Activated CD8-positive, alpha-beta T cell treated with anti-CD3 and anti-CD28 coated beads, Interleukin-2, amount 10 ng/mL, durations not matched to agents 7 days and 5 days (primary cell): ENCODE data around the gene GBGT1. TPM values are rescaled to one million over a fixed set of nuclear protein-coding genes. Genes with fewer than 3 reads are reported as not detected.
A peak's percentile ranks its signal among the peaks of the same experiment; 100 is the strongest.
"Not testable (repeated sequence)": the region's sequence is repeated elsewhere in the genome, so short reads cannot be mapped to it uniquely, and the experiment has no call there.

ENCODE experiments used
- ATAC-seq: fragments of 150-1000 bp; cut with Tn5 transposase; one replicate; pipeline ENCODE4 v1.10.0; 2021; ENCODE audit warnings: moderate library complexity
- CTCF ChIA-PET: fragments of 350-600 bp; sonication (Branson Sonifier 250); formaldehyde crosslinking; loops from one replicate; lab custom pipeline; 2021; ENCODE audit warnings: antibody characterized with exemption; lab: Charles Lee
- POLR2A ChIA-PET: fragments of 350-600 bp; sonication (Branson Sonifier 250); formaldehyde crosslinking; loops from one replicate; lab custom pipeline; 2021; ENCODE audit warnings: antibody characterized with exemption; lab: Charles Lee
- DNase-seq: peaks from one replicate; pipeline ENCODE4 v3.0.0-alpha.2; 2020
- H3K27ac Mint-ChIP-seq: one replicate; pipeline ENCODE4 v1.8.0; 2021; ENCODE audit warnings: mild to moderate bottlenecking, mixed read lengths
- H3K27me3 Mint-ChIP-seq: one replicate; pipeline ENCODE4 v1.8.0; 2021; ENCODE audit warnings: low read depth, mixed read lengths
- H3K36me3 Mint-ChIP-seq: one replicate; pipeline ENCODE4 v1.8.0; 2021; ENCODE audit warnings: low read depth, mixed read lengths
- H3K4me1 Mint-ChIP-seq: one replicate; pipeline ENCODE4 v1.8.0; 2021; ENCODE audit warnings: low read depth, mixed read lengths
- H3K4me3 Mint-ChIP-seq: one replicate; pipeline ENCODE4 v1.8.0; 2021; ENCODE audit warnings: mild to moderate bottlenecking, mixed read lengths
- H3K9me3 Mint-ChIP-seq: one replicate; pipeline ENCODE4 v1.8.0; 2022; ENCODE audit warnings: mixed read lengths; ENCODE audit not compliant: insufficient read depth
- total RNA-seq, 2 experiments: library from RNA; stranded (reverse); gene quantifications; one replicate each; pipeline ENCODE4 v1.2.3, GENCODE V29; 2021

Gene GBGT1
- total RNA-seq = 1 to 10 TPM; 3.1 to 4.1 TPM

GRCh38 chr9:133163504-133164172 lies at the start of gene GBGT1:
TSS of gene GBGT1 (minus strand) at chr9:133163914. CDS start at chr9:133162412, 1,502 bp downstream.
- Mint-ChIP-seq H3K27ac (no peak within 1 kb of the TSS), H3K4me3 (peak within 1 kb of the TSS; percentile 73), H3K4me1 (peaks cover 10% of the 10 kb centered on the region), H3K27me3 (peaks cover 8% of the 10 kb centered on the region), H3K9me3 (no peaks in the 10 kb centered on the region), H3K36me3 (no peaks in the 10 kb centered on the region)
- DNase-seq = peak; percentile 33
- ChIA-PET POLR2A (no interaction called here), CTCF (interaction anchor here (1.0 kb wide), 1 partner anchor 19 kb away, joined by 5 read pairs; no protein-coding TSS in a partner anchor)
- ATAC-seq = peak; percentile 71

GRCh38 chr9:133210609-133211008 lies 46.9 kb upstream of the GBGT1 start:
- H3K27ac Mint-ChIP-seq = no peak overlapping the region
- H3K4me3 Mint-ChIP-seq = no peak overlapping the region
- ChIA-PET CTCF (no interaction called here), POLR2A (no interaction called here)
- H3K4me1 Mint-ChIP-seq = no peaks in the 10 kb centered on the region
- H3K27me3 Mint-ChIP-seq = peaks cover 24% of the 10 kb centered on the region
- H3K9me3 Mint-ChIP-seq = no peaks in the 10 kb centered on the region
- no peaks in the 10 kb centered on the region for H3K36me3 Mint-ChIP-seq
- DNase-seq (no peak), ATAC-seq (no peak)

- Mint-ChIP-seq H3K36me3 (no peaks in the 10 kb centered on the region), H3K4me3 (no peak overlapping the region), H3K27ac (no peak overlapping the region), H3K4me1 (no peaks in the 10 kb centered on the region), H3K27me3 (peaks cover 21% of the 10 kb centered on the region), H3K9me3 (no peaks in the 10 kb centered on the region)
- CTCF ChIA-PET = no interaction called here
- no peak for DNase-seq
- POLR2A ChIA-PET = no interaction called here
- no peak for ATAC-seq
These were observed 46.5 kb upstream of the GBGT1 start for GRCh38 chr9:133210202-133210532.

- H3K27ac Mint-ChIP-seq, H3K36me3 Mint-ChIP-seq, H3K9me3 Mint-ChIP-seq, ATAC-seq, H3K4me1 Mint-ChIP-seq, POLR2A ChIA-PET, H3K4me3 Mint-ChIP-seq, DNase-seq, CTCF ChIA-PET: not testable (repeated sequence)
- peaks cover 17% of the 10 kb centered on the region for H3K27me3 Mint-ChIP-seq
These were observed 45.9 kb upstream of the GBGT1 start for GRCh38 chr9:133209327-133210201.

GRCh38 chr9:133208880-133209300 lies 45.2 kb upstream of the GBGT1 start, which contains the start of gene OBP2B:
TSS of gene OBP2B (minus strand) at chr9:133209250. CDS start at chr9:133209199, 51 bp downstream.
- H3K4me3 Mint-ChIP-seq, H3K27ac Mint-ChIP-seq, H3K9me3 Mint-ChIP-seq, DNase-seq, ATAC-seq, POLR2A ChIA-PET, H3K36me3 Mint-ChIP-seq, H3K4me1 Mint-ChIP-seq, CTCF ChIA-PET: not testable (repeated sequence)
- peaks cover 11% of the 10 kb centered on the region for H3K27me3 Mint-ChIP-seq

- H3K9me3 Mint-ChIP-seq, H3K4me3 Mint-ChIP-seq, H3K4me1 Mint-ChIP-seq, CTCF ChIA-PET, H3K27me3 Mint-ChIP-seq, DNase-seq, ATAC-seq, POLR2A ChIA-PET, H3K27ac Mint-ChIP-seq, H3K36me3 Mint-ChIP-seq: not testable (repeated sequence)
These were observed 44.6 kb upstream of the GBGT1 start for GRCh38 chr9:133208171-133208879.

- ChIA-PET CTCF (no interaction called here), POLR2A (no interaction called here)
- no peaks in the 10 kb centered on the region for H3K36me3 Mint-ChIP-seq
- no peaks in the 10 kb centered on the region for H3K4me1 Mint-ChIP-seq
- peaks cover 3% of the 10 kb centered on the region for H3K27me3 Mint-ChIP-seq
- ATAC-seq = no peak
- no peak overlapping the region for H3K4me3 Mint-ChIP-seq
- no peaks in the 10 kb centered on the region for H3K9me3 Mint-ChIP-seq
- no peak for DNase-seq
- H3K27ac Mint-ChIP-seq = no peak overlapping the region
These were observed 43.9 kb upstream of the GBGT1 start for GRCh38 chr9:133207540-133208170.

GRCh38 chr9:133207021-133207531 lies 43.4 kb upstream of the GBGT1 start:
- ATAC-seq = no peak
- POLR2A ChIA-PET = no interaction called here
- no peak overlapping the region for H3K27ac Mint-ChIP-seq

GRCh38 chr9:133205996-133206931 lies 42.5 kb upstream of the GBGT1 start:
- Mint-ChIP-seq H3K9me3 (no peaks in the 10 kb centered on the region), H3K27ac (no peak overlapping the region), H3K27me3 (no peaks in the 10 kb centered on the region), H3K36me3 (no peaks in the 10 kb centered on the region), H3K4me1 (no peaks in the 10 kb centered on the region), H3K4me3 (no peak overlapping the region)
- POLR2A ChIA-PET = no interaction called here
- no peak for ATAC-seq
- DNase-seq = no peak
- CTCF ChIA-PET = no interaction called here

More at GRCh38 chr9:133207021-133207531, 43.4 kb upstream of the GBGT1 start:
- DNase-seq = no peak
- CTCF ChIA-PET = no interaction called here
- Mint-ChIP-seq H3K36me3 (no peaks in the 10 kb centered on the region), H3K4me3 (no peak overlapping the region), H3K9me3 (no peaks in the 10 kb centered on the region), H3K27me3 (peaks cover 2% of the 10 kb centered on the region), H3K4me1 (no peaks in the 10 kb centered on the region)

- H3K27me3 Mint-ChIP-seq, H3K4me1 Mint-ChIP-seq, ATAC-seq: not testable (repeated sequence)
These were observed 41.8 kb upstream of the GBGT1 start for GRCh38 chr9:133205481-133205887.

GRCh38 chr9:133204993-133205336 lies 41.3 kb upstream of the GBGT1 start:
- ChIA-PET POLR2A (no interaction called here), CTCF (no interaction called here)
- Mint-ChIP-seq H3K9me3 (no peaks in the 10 kb centered on the region), H3K4me3 (no peak overlapping the region), H3K36me3 (no peaks in the 10 kb centered on the region), H3K27ac (no peak overlapping the region), H3K27me3 (peaks cover 2% of the 10 kb centered on the region), H3K4me1 (peaks cover 5% of the 10 kb centered on the region)
- ATAC-seq (no peak), DNase-seq (no peak)

More at GRCh38 chr9:133205481-133205887, 41.8 kb upstream of the GBGT1 start:
- H3K27ac Mint-ChIP-seq, H3K36me3 Mint-ChIP-seq, CTCF ChIA-PET, POLR2A ChIA-PET, H3K9me3 Mint-ChIP-seq, DNase-seq, H3K4me3 Mint-ChIP-seq: not testable (repeated sequence)
